SU-DHL-6 (cell line): ENCODE results near the gene CENPL.
A peak's percentile ranks its signal among the peaks of the same experiment; 100 is the strongest.

Source experiments
- H2AFZ ChIP-seq: fragments of 200-600 bp; sonication (generic); 2 replicates; pipeline ENCODE4 v1.6.1; 2014; ENCODE audit warnings: low read depth, mild to moderate bottlenecking, moderate library complexity, mixed read lengths, antibody characterized with exemption, low read length; ENCODE audit not compliant: severe bottlenecking
- H3F3A ChIP-seq: fragments of 200-600 bp; shearing (Covaris generic); 2 replicates; pipeline ENCODE4 v1.6.0; 2016; ENCODE audit warnings: antibody characterized with exemption, mild to moderate bottlenecking; ENCODE audit not compliant: insufficient read depth
- H3K27ac ChIP-seq: fragments of 200-600 bp; sonication (generic); 2 replicates; pipeline ENCODE4 v1.5.1; 2016; ENCODE audit warnings: low read depth, mild to moderate bottlenecking, low read length, moderate library complexity, mixed read lengths
- H3K27me3 ChIP-seq: fragments of 200-600 bp; sonication (generic), shearing (Covaris generic); 2 replicates; pipeline ENCODE4 v1.6.0; 2014; ENCODE audit warnings: mild to moderate bottlenecking, low read length
- H3K36me3 ChIP-seq: fragments of 200-600 bp; sonication (generic); 2 replicates; pipeline ENCODE4 v1.6.1; 2014; ENCODE audit warnings: mild to moderate bottlenecking, low read length, mixed read lengths
- H3K4me2 ChIP-seq: fragments of 300-600, 200-600 bp; shearing (Covaris generic), sonication (generic); 2 replicates; pipeline ENCODE4 v1.6.0; 2014; ENCODE audit warnings: low read length, low read depth, mild to moderate bottlenecking; ENCODE audit not compliant: poor library complexity, severe bottlenecking
- H3K4me3 ChIP-seq: fragments of 200-600 bp; sonication (generic); 2 replicates; pipeline ENCODE4 v1.5.1; 2014; ENCODE audit warnings: antibody characterized with exemption, low read length, mild to moderate bottlenecking, mixed read lengths; ENCODE audit not compliant: insufficient read depth, poor library complexity, severe bottlenecking
- H3K79me2 ChIP-seq: fragments of 200-600 bp; sonication (generic); 2 replicates; pipeline ENCODE4 v1.6.1; 2014; ENCODE audit warnings: mild to moderate bottlenecking, low read length, moderate library complexity; ENCODE audit not compliant: insufficient read depth
- H3K9ac ChIP-seq: fragments of 200-600 bp; sonication (generic); 2 replicates; pipeline ENCODE4 v1.7.0; 2014; ENCODE audit warnings: mild to moderate bottlenecking, low read length
- H3K9me2 ChIP-seq: fragments of 200-600 bp; sonication (generic); replicated peaks from 2 replicates; pipeline ENCODE4 v1.6.1; 2014; ENCODE audit warnings: low read length; ENCODE audit not compliant: insufficient read depth
- H3K9me3 ChIP-seq: fragments of 200-600 bp; sonication (generic); 2 replicates; pipeline ENCODE4 v1.6.1; 2014; ENCODE audit warnings: low read length, mixed read lengths; ENCODE audit not compliant: insufficient read depth
- H4K20me1 ChIP-seq: fragments of 200-600 bp; sonication (generic); 2 replicates; pipeline ENCODE4 v1.6.1; 2014; ENCODE audit warnings: low read depth, mild to moderate bottlenecking, antibody characterized with exemption, low read length, moderate library complexity, mixed read lengths
- CTCF ChIP-seq: fragments of 200-600 bp; sonication (generic); IDR thresholded peaks from one replicate; pipeline ENCODE4 v1.5.1; 2017; ENCODE audit warnings: antibody characterized with exemption, mild to moderate bottlenecking, low read length, moderate library complexity; ENCODE audit not compliant: insufficient read depth, poor library complexity, severe bottlenecking
- EZH2phosphoT487 ChIP-seq: fragments of 200-600 bp; sonication (generic), shearing (Covaris generic); conservative IDR thresholded peaks from 2 replicates; pipeline ENCODE4 v1.6.1; 2018; ENCODE audit warnings: mild to moderate bottlenecking, antibody characterized with exemption, low read length, moderate library complexity, mixed read lengths

CENPL gene

GRCh38 chr1:173832748-173833147, 8.1 kb upstream of the CENPL start:
- no peaks in the 10 kb centered on the region for H3K9me3 ChIP-seq
- H3K4me3 ChIP-seq, result no peak overlapping the region
- H2AFZ ChIP-seq, result no peak overlapping the region
- H3F3A ChIP-seq, result no peaks in the 10 kb centered on the region; the same call in 1 of the 2 replicates
- H4K20me1 ChIP-seq, result no peaks in the 10 kb centered on the region
- H3K36me3 ChIP-seq, result peaks cover 30% of the 10 kb centered on the region
- no peaks in the 10 kb centered on the region for H3K79me2 ChIP-seq
- H3K27ac ChIP-seq, result no peak overlapping the region
- H3K4me2 ChIP-seq, result no peak overlapping the region
- no peaks in the 10 kb centered on the region for H3K27me3 ChIP-seq
- no peaks in the 10 kb centered on the region for H3K9me2 ChIP-seq
- TF ChIP-seq EZH2phosphoT487 (no peak), CTCF (no peak)
- no peak overlapping the region for H3K9ac ChIP-seq

- peaks cover 26% of the 10 kb centered on the region for H3K79me2 ChIP-seq
- H3F3A ChIP-seq, result peaks cover 18% of the 10 kb centered on the region
- peaks cover 16% of the 10 kb centered on the region; the same call in 1 of the 2 replicates for H3K36me3 ChIP-seq
- H4K20me1 ChIP-seq, result no peaks in the 10 kb centered on the region
- peak overlapping the region; percentile 27 for H3K4me2 ChIP-seq
- TF ChIP-seq EZH2phosphoT487 (no peak), CTCF (no peak)
- H2AFZ ChIP-seq, result no peak overlapping the region
- H3K27me3 ChIP-seq, result no peaks in the 10 kb centered on the region
- H3K9me3 ChIP-seq, result no peaks in the 10 kb centered on the region
- no peak overlapping the region for H3K4me3 ChIP-seq
- no peak overlapping the region for H3K27ac ChIP-seq
- H3K9ac ChIP-seq, result no peak overlapping the region
- no peaks in the 10 kb centered on the region for H3K9me2 ChIP-seq
Measured at GRCh38 chr1:173827611-173828010, 2.9 kb upstream of the CENPL start.

- H3K4me3 ChIP-seq, result peak overlapping the region; percentile 99
- H3K27ac ChIP-seq, result peak overlapping the region; percentile 89
- TF ChIP-seq CTCF, result no peak
- no peak for TF ChIP-seq EZH2phosphoT487
- H3F3A ChIP-seq, result peaks cover 18% of the 10 kb centered on the region
- peak overlapping the region; percentile 75 for H2AFZ ChIP-seq
- no peaks in the 10 kb centered on the region for H3K9me3 ChIP-seq
- H3K9me2 ChIP-seq, result no peaks in the 10 kb centered on the region
- peak overlapping the region; percentile 67 for H3K4me2 ChIP-seq
- peaks cover 24% of the 10 kb centered on the region for H3K36me3 ChIP-seq
- 0 out of 2 replicates have a peak, but pooled peaks cover 9% of the 10 kb centered on the region for H4K20me1 ChIP-seq
- H3K27me3 ChIP-seq, result no peaks in the 10 kb centered on the region
- peaks cover 63% of the 10 kb centered on the region for H3K79me2 ChIP-seq
- peak overlapping the region; percentile 88 for H3K9ac ChIP-seq
Measured at GRCh38 chr1:173823781-173824314, 835 bp downstream of the CENPL start.
